Epithelial cell of prostate (primary cell): ENCODE data around the gene SLC23A3.

Experiments
- DNase-seq: peaks from one replicate; pipeline ENCODE4 v3.0.0-alpha.2; 2011; ENCODE audit warnings: low read depth, low spot score
- H3K27ac ChIP-seq: fragments of 450-650 bp; 2 replicates; pipeline ENCODE4 v1.5.1; 2017; ENCODE audit warnings: mild to moderate bottlenecking

SLC23A3 gene

GRCh38 chr2:219157396-219157795 is 12.4 kb downstream of the SLC23A3 start:
- no peak overlapping the region for H3K27ac ChIP-seq
- no peak for DNase-seq

- DNase-seq = no peak
These were observed 14.7 kb downstream of the SLC23A3 start for GRCh38 chr2:219155054-219155644.

GRCh38 chr2:219149667-219150066 is 20.2 kb downstream of the SLC23A3 start:
- DNase-seq = no peak
- no peak overlapping the region for H3K27ac ChIP-seq

More at GRCh38 chr2:219155054-219155644, 14.7 kb downstream of the SLC23A3 start:
- H3K27ac ChIP-seq = no peak overlapping the region

- H3K27ac ChIP-seq = no peak overlapping the region
- no peak for DNase-seq
These were observed 27.5 kb downstream of the SLC23A3 start for GRCh38 chr2:219142329-219142728.

GRCh38 chr2:219140722-219141121 is 29.1 kb downstream of the SLC23A3 start:
- no peak for DNase-seq
- H3K27ac ChIP-seq = no peak overlapping the region

GRCh38 chr2:219133976-219134375 is 35.9 kb downstream of the SLC23A3 start:
- DNase-seq = no peak

GRCh38 chr2:219131744-219132143 is 38.1 kb downstream of the SLC23A3 start:
- no peak overlapping the region for H3K27ac ChIP-seq
- no peak for DNase-seq

More at GRCh38 chr2:219133976-219134375, 35.9 kb downstream of the SLC23A3 start:
- no peak overlapping the region for H3K27ac ChIP-seq

GRCh38 chr2:219131327-219131726 is 38.5 kb downstream of the SLC23A3 start:
- no peak overlapping the region for H3K27ac ChIP-seq
- DNase-seq = no peak

GRCh38 chr2:219129589-219129988 is 40.2 kb downstream of the SLC23A3 start:
- DNase-seq = no peak
- H3K27ac ChIP-seq = no peak overlapping the region

GRCh38 chr2:219128396-219128795 is 41.4 kb downstream of the SLC23A3 start:
- H3K27ac ChIP-seq = no peak overlapping the region
- DNase-seq = no peak

GRCh38 chr2:219127037-219127635 is 42.7 kb downstream of the SLC23A3 start:
- H3K27ac ChIP-seq = no peak overlapping the region
- DNase-seq = no peak

GRCh38 chr2:219126555-219126954 is 43.3 kb downstream of the SLC23A3 start:
- H3K27ac ChIP-seq = no peak overlapping the region
- no peak for DNase-seq

GRCh38 chr2:219125886-219126270 is 44.0 kb downstream of the SLC23A3 start:
- DNase-seq = no peak

GRCh38 chr2:219125225-219125885 is 44.5 kb downstream of the SLC23A3 start:
- no peak for DNase-seq
- no peak overlapping the region for H3K27ac ChIP-seq

More at GRCh38 chr2:219125886-219126270, 44.0 kb downstream of the SLC23A3 start:
- H3K27ac ChIP-seq = no peak overlapping the region

- DNase-seq = no peak
- no peak overlapping the region for H3K27ac ChIP-seq
These were observed 45.3 kb downstream of the SLC23A3 start for GRCh38 chr2:219124381-219125110.

GRCh38 chr2:219123356-219124135 is 46.3 kb downstream of the SLC23A3 start:
- DNase-seq = no peak
- H3K27ac ChIP-seq = no peak overlapping the region

GRCh38 chr2:219122202-219122980 is 47.4 kb downstream of the SLC23A3 start:
- DNase-seq = no peak
- H3K27ac ChIP-seq = no peak overlapping the region

GRCh38 chr2:219120082-219120481 is 49.7 kb downstream of the SLC23A3 start:
- no peak for DNase-seq

GRCh38 chr2:219119422-219120043 is 50.3 kb downstream of the SLC23A3 start:
- DNase-seq = no peak
- no peak overlapping the region for H3K27ac ChIP-seq

More at GRCh38 chr2:219120082-219120481, 49.7 kb downstream of the SLC23A3 start:
- H3K27ac ChIP-seq = no peak overlapping the region
